ENCODE results near the gene P4HA2.

Gene P4HA2

GRCh38 chr5:132273631-132274030, 46.0 kb upstream of the P4HA2 start:
- TF ChIP-seq FOXP2 (optimal IDR thresholded peaks at IDR 0.05; ENCODE audit: borderline replicate concordance, extremely low read depth, extremely low read length, insufficient read depth) (no peak), REST (IDR thresholded peaks at IDR 0.05; ENCODE audit: insufficient read depth in 1 of 2, low read depth in 2 of 2, low read length in 2 of 2) (no peak), TAF1 (IDR thresholded peaks at IDR 0.05; ENCODE audit: borderline replicate concordance, insufficient read depth, low read length) (no peak), SIN3A (IDR thresholded peaks at IDR 0.05; ENCODE audit: borderline replicate concordance, insufficient read depth, low read length) (no peak), POLR2AphosphoS5 (IDR thresholded peaks at IDR 0.05; ENCODE audit: low read depth, low read length) (no peak)

GRCh38 chr5:132272311-132273210, 44.9 kb upstream of the P4HA2 start:
- TF ChIP-seq FOXP2 (optimal IDR thresholded peaks at IDR 0.05; ENCODE audit: borderline replicate concordance, extremely low read depth, extremely low read length, insufficient read depth) (no peak), REST (IDR thresholded peaks at IDR 0.05; ENCODE audit: insufficient read depth in 1 of 2, low read depth in 2 of 2, low read length in 2 of 2) (no peak), POLR2AphosphoS5 (IDR thresholded peaks at IDR 0.05; ENCODE audit: low read depth, low read length) (no peak), SIN3A (IDR thresholded peaks at IDR 0.05; ENCODE audit: borderline replicate concordance, insufficient read depth, low read length) (no peak), TAF1 (IDR thresholded peaks at IDR 0.05; ENCODE audit: borderline replicate concordance, insufficient read depth, low read length) (no peak)

- TF ChIP-seq POLR2AphosphoS5 (IDR thresholded peaks at IDR 0.05; ENCODE audit: low read depth, low read length) (no peak), TAF1 (IDR thresholded peaks at IDR 0.05; ENCODE audit: borderline replicate concordance, insufficient read depth, low read length) (no peak), REST (IDR thresholded peaks at IDR 0.05; ENCODE audit: insufficient read depth in 1 of 2, low read depth in 2 of 2, low read length in 2 of 2) (no peak), FOXP2 (optimal IDR thresholded peaks at IDR 0.05; ENCODE audit: borderline replicate concordance, extremely low read depth, extremely low read length, insufficient read depth) (no peak), SIN3A (IDR thresholded peaks at IDR 0.05; ENCODE audit: borderline replicate concordance, insufficient read depth, low read length) (no peak)
Observed at GRCh38 chr5:132271251-132272246, 43.9 kb upstream of the P4HA2 start.

GRCh38 chr5:132270706-132271105, 43.1 kb upstream of the P4HA2 start:
- no peak for TF ChIP-seq POLR2AphosphoS5 (IDR thresholded peaks at IDR 0.05; ENCODE audit: low read depth, low read length)
- TF ChIP-seq FOXP2 (optimal IDR thresholded peaks at IDR 0.05; ENCODE audit: borderline replicate concordance, extremely low read depth, extremely low read length, insufficient read depth) = no peak
- no peak for TF ChIP-seq SIN3A (IDR thresholded peaks at IDR 0.05; ENCODE audit: borderline replicate concordance, insufficient read depth, low read length)
- no peak for TF ChIP-seq TAF1 (IDR thresholded peaks at IDR 0.05; ENCODE audit: borderline replicate concordance, insufficient read depth, low read length)
- no peak for TF ChIP-seq REST (IDR thresholded peaks at IDR 0.05; ENCODE audit: insufficient read depth in 1 of 2, low read depth in 2 of 2, low read length in 2 of 2)
